Psoas muscle (tissue), 8 donors: ENCODE measurements around the gene BNC2. TPM values are rescaled to one million over a fixed set of nuclear protein-coding genes. Genes with fewer than 3 reads are reported as not detected.

ENCODE experiments used
- ATAC-seq, 4 donors: fragments of 200-7000 bp; cut with Tn5 transposase; one replicate each; pipeline ENCODE4 v1.9.1; 2020; ENCODE audit warnings: moderate library complexity in 3 of 4, mild to moderate bottlenecking in 2 of 4
- DNase-seq, 2 donors: peaks; one replicate each; pipeline ENCODE4 v3.0.0-alpha.2; 2020
- H3K27ac ChIP-seq: fragments of 200-600 bp; one replicate; pipeline ENCODE4 v1.8.0; 2022
- H3K27me3 ChIP-seq, 3 donors: fragments of 200-600 bp in 1 of 3; one replicate each; pipeline versions ENCODE4 v1.6.1 to v1.8.0; 2013 to 2022; ENCODE audit warnings: low read length in 2 of 3, mild to moderate bottlenecking in 2 of 3, moderate library complexity in 1 of 3; ENCODE audit not compliant: insufficient read depth in 3 of 3
- H3K36me3 ChIP-seq, 2 donors: fragments of 200-600 bp in 1 of 2; one replicate each; pipeline versions ENCODE4 v1.6.1 to v1.8.0; 2013 to 2022; ENCODE audit warnings: low read depth in 1 of 2, mild to moderate bottlenecking in 1 of 2, moderate library complexity in 1 of 2; ENCODE audit not compliant: insufficient read depth in 1 of 2
- H3K4me1 ChIP-seq: fragments of 200-600 bp; one replicate; pipeline ENCODE4 v1.8.0; 2022
- H3K4me3 ChIP-seq: fragments of 200-600 bp; one replicate; pipeline ENCODE4 v1.8.0; 2022; ENCODE audit warnings: mild to moderate bottlenecking
- H3K9me3 ChIP-seq: fragments of 200-600 bp; one replicate; pipeline ENCODE4 v1.8.0; 2022
- CTCF ChIP-seq: fragments of 200-600 bp; IDR thresholded peaks from one replicate; pipeline ENCODE4 v1.8.0; 2022; ENCODE audit warnings: antibody characterized with exemption
- WGBS, 3 donors: extraction: QIAGEN DNeasy Blood & Tissue Kit; methylation state at CpG; one replicate each; pipeline versions ENCODE4 v1.1.6 to v1.1.7; 2013; 5-methylcytosine and 5-hydroxymethylcytosine counted together
- intact Hi-C, 2 donors: fragments of 100-400 bp; cut with DNase I; formaldehyde crosslinking; loops; one replicate each; pipeline versions ENCODE4 v1.11.0 to v1.14.2; 2022
- polyA plus RNA-seq, 3 donors: library from polyadenylated mRNA; stranded (reverse); fragments of 200-250 nt; gene quantifications; one replicate each; pipeline ENCODE4 v1.2.3, GENCODE V29; 2013
- total RNA-seq, 4 donors: library from RNA; stranded (reverse); fragmentation: NEBNext Ultra II Directional in 2 of 4; extraction: Animal tissue kit (Norgen Biotek cat#: 25700) in 2 of 4; gene quantifications; one replicate each; pipeline versions ENCODE4 v1.2.1 to v1.2.4, GENCODE V29; 2021 to 2023
- donor health status: healthy with polysubstance abuse.
- donor health status: DM: no; HTN: no; CAD: no; lungs with moderate emphysema.
- donor health status: Bipolar disorder and iron deficiency.
- donor health status: healthy.
- donor health status: DM: yes; HTN: yes; CAD: no.
- donor health status: DM: no; HTN: no; CAD: no.
- donor health status: DM: no; HTN: no; CAD: no.
- donor health status: DM: yes; HTN: yes; CAD: no.

The BNC2 gene
- total and polyA plus RNA-seq, 7 donors: 1.3 to 168 (median 44.1) TPM

DNA sequence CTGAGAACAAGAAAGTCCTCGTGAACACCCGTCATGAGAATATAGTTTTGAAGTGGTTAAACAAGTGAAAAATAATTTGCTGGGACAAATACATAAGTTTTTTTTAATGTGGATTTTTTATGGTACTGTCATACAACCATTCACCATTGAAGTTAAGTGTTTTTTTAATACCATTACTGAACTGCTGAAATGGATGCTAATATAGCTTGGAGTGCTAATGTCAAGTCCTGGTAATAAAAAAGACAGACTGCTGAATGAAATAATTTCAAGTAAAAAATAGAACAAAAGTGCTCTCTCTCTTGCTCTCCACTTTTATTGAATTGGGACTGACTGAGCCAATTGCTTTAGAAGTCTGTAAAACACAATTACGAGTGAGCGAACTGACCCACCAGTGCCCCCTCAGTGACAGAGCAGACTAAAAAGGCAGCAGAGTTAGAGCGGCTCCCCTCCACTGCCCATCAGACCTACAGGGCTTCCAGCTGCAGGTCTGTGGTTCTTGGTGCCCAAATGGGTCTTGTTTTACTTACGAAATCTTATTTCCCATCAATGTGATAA lies 442.5 kb downstream of the BNC2 start:
- TF ChIP-seq CTCF: no peak
- no peak overlapping the region for H3K27ac ChIP-seq
- DNase-seq (no peak), ATAC-seq (no peak)
- H3K4me1 ChIP-seq: no peaks in the 10 kb centered on the region
- H3K4me3 ChIP-seq: no peak overlapping the region
- WGBS, 3 donors: 91 to 96% (median 91%) methylated on average over 6 of the region's 6 CpGs
- no peaks in the 10 kb centered on the region for H3K27me3 ChIP-seq
- intact Hi-C loops: no loop called here
- no peaks in the 10 kb centered on the region for H3K36me3 ChIP-seq
- no peaks in the 10 kb centered on the region for H3K9me3 ChIP-seq

DNA sequence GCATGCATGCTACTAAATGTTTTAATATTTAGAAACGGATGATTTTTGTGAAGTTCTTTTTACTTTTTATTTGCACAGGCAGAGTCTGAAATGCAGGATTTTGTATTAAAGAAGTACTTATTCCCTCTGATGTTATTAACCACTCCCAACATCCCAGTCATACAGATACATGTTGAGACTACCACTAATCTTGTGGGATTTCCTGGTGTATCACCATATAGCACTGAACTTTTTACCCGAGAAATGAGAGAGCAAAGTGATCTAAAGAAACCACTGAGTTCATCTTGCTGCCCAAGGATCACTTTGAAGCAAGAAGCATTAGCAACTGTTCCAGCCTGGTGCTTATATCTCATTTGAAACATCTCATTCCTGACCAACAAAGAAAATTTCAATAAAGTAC lies 443.8 kb downstream of the BNC2 start:
- H3K4me1 ChIP-seq: no peaks in the 10 kb centered on the region
- intact Hi-C loops: no loop called here
- ATAC-seq: no peak

DNA sequence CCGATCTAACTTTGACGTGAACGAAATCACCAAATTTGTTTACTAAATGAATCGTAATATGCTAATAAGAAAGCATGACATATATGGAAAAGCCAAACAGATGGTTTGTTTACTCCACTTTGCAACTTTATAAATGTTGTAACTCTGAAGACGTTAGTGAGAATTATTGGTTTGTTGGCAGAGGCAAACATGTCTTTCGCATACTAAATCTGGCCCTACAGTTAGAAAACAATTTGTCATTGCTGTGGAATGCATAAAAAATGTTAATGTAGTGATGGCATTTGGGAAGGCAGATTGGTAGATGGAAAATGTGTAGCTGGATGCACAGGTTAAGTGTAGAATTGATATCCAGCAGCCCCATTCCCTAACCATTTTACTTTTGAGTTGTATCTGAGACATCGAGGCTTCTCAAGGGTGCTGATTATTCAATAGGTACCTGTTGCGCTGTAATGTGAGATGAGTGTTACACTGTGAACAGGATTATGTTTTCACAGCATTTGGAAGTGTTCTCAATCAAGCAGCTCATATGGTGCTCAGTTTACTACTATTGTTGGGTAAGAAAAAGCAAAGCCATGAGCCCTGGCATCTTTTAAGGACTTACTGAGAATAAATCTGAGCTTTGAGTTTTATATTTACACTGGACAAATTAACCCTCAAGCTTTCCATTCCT lies 444.8 kb downstream of the BNC2 start:
- no peak overlapping the region for H3K27ac ChIP-seq
- ATAC-seq (no peak), DNase-seq (no peak)
- no peak overlapping the region for H3K4me3 ChIP-seq
- no peak for TF ChIP-seq CTCF
- no peaks in the 10 kb centered on the region for H3K4me1 ChIP-seq
- no peaks in the 10 kb centered on the region for H3K27me3 ChIP-seq
- WGBS, 3 donors: 41 to 47% (median 45%) methylated on average over 8 of the region's 8 CpGs
- intact Hi-C loops: no loop called here
- H3K36me3 ChIP-seq: no peaks in the 10 kb centered on the region
- H3K9me3 ChIP-seq: no peaks in the 10 kb centered on the region

More for the DNA sequence above, 443.8 kb downstream of the BNC2 start:
- no peak for TF ChIP-seq CTCF
- Histone ChIP-seq H3K27me3 (no peaks in the 10 kb centered on the region), H3K9me3 (no peaks in the 10 kb centered on the region), H3K4me3 (no peak overlapping the region), H3K27ac (no peak overlapping the region), H3K36me3 (no peaks in the 10 kb centered on the region)
- WGBS, 3 donors: 86 to 94% (median 89%) methylated on average over 2 of the region's 2 CpGs
- no peak for DNase-seq

DNA sequence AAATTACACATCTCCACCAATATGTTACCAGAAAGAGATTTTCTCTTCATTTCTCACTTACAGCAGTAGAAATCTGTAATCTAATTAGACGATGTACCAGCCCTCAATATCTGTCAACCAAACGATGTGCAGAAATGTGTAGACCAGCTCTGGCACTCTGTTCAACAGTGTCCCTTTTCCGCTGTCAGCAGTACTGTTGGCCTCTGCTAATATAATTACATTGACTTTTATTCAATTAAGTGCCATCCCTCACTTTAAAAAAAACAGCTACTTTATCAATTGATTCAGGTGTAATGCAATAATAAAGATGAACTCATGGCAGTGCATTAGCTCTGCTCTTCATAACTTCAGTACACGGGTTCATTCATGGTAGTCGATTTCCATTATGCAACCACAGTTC lies 448.4 kb downstream of the BNC2 start:
- Histone ChIP-seq H3K27ac (no peak overlapping the region), H3K4me3 (no peak overlapping the region), H3K4me1 (no peaks in the 10 kb centered on the region), H3K36me3 (peaks cover 0 to 6% of the 10 kb centered on the region in 2 donors), H3K27me3 (no peaks in the 10 kb centered on the region), H3K9me3 (no peaks in the 10 kb centered on the region)
- WGBS, 3 donors: 82 to 91% (median 83%) methylated on average over 5 of the region's 5 CpGs
- ATAC-seq: no peak
- no peak for DNase-seq
- intact Hi-C loops: no loop called here
- TF ChIP-seq CTCF: no peak

GRCh38 chr9:16421532-16421931 lies 448.9 kb downstream of the BNC2 start:
- Histone ChIP-seq H3K27ac (no peak overlapping the region), H3K4me1 (no peaks in the 10 kb centered on the region), H3K36me3 (peaks cover 0 to 6% of the 10 kb centered on the region in 2 donors), H3K9me3 (no peaks in the 10 kb centered on the region), H3K4me3 (no peak overlapping the region), H3K27me3 (no peaks in the 10 kb centered on the region)
- DNase-seq (no peak), ATAC-seq (no peak)
- no peak for TF ChIP-seq CTCF
- 40 to 46% (median 41%) methylated on average over 7 of the region's 7 CpGs for WGBS, 3 donors
- intact Hi-C loops: no loop called here
